H9 (cell line): ENCODE measurements around the gene MORF4L1. TPM values are rescaled to one million over a fixed set of nuclear protein-coding genes. Genes with fewer than 3 reads are reported as not detected.
A peak's percentile ranks its signal among the peaks of the same experiment; 100 is the strongest.

Source experiments
- DNase-seq: peaks from one replicate; pipeline ENCODE4 v3.0.0-alpha.2; 2017
- H2AFZ ChIP-seq: one replicate; pipeline ENCODE4 v1.6.1; 2013; ENCODE audit warnings: mild to moderate bottlenecking, low read length, control low read depth, moderate library complexity
- H2AK5ac ChIP-seq: 2 replicates; pipeline ENCODE4 v1.6.1; 2013; ENCODE audit warnings: low read length, control low read depth, mixed read lengths; ENCODE audit not compliant: insufficient read length
- H2BK120ac ChIP-seq: one replicate; pipeline ENCODE4 v1.6.1; 2013; ENCODE audit warnings: low read depth, mild to moderate bottlenecking, low read length, control low read depth, inconsistent platforms; ENCODE audit not compliant: poor library complexity, severe bottlenecking
- H2BK12ac ChIP-seq: 2 replicates; pipeline ENCODE4 v1.6.1; 2013; ENCODE audit warnings: low read length, control low read depth, mixed read lengths, low read depth; ENCODE audit not compliant: insufficient read length
- H2BK15ac ChIP-seq: 2 replicates; pipeline ENCODE4 v1.6.1; 2013; ENCODE audit warnings: low read depth, low read length, control low read depth
- H2BK20ac ChIP-seq: one replicate; pipeline ENCODE4 v1.6.1; 2013; ENCODE audit warnings: low read depth, mild to moderate bottlenecking, low read length, control low read depth, inconsistent platforms; ENCODE audit not compliant: poor library complexity, severe bottlenecking
- H2BK5ac ChIP-seq: 2 replicates; pipeline ENCODE4 v1.6.1; 2013; ENCODE audit warnings: low read length, control low read depth, mixed read lengths; ENCODE audit not compliant: insufficient read length
- H3K14ac ChIP-seq: 2 replicates; pipeline ENCODE4 v1.6.1; 2013; ENCODE audit warnings: low read length, control low read depth; ENCODE audit not compliant: insufficient read depth
- H3K18ac ChIP-seq: 2 replicates; pipeline ENCODE4 v1.6.1; 2013; ENCODE audit warnings: low read depth, mild to moderate bottlenecking, mixed read lengths, low read length, control low read depth; ENCODE audit not compliant: insufficient read length
- H3K23ac ChIP-seq: 2 replicates; pipeline ENCODE4 v1.6.1; 2013; ENCODE audit warnings: low read length, control low read depth, mixed read lengths, low read depth; ENCODE audit not compliant: insufficient read length
- H3K23me2 ChIP-seq: 2 replicates; pipeline ENCODE4 v1.6.1; 2013; ENCODE audit warnings: low read depth, mild to moderate bottlenecking, mixed read lengths, low read length, control low read depth; ENCODE audit not compliant: insufficient read length, poor library complexity, severe bottlenecking
- H3K27ac ChIP-seq: 2 replicates; pipeline ENCODE4 v1.5.1; 2013; ENCODE audit warnings: low read length, control low read depth, mixed read lengths, low read depth; ENCODE audit not compliant: insufficient read length
- H3K27me3 ChIP-seq: 2 replicates; pipeline ENCODE4 v1.6.1; 2013; ENCODE audit warnings: low read length, control low read depth, inconsistent platforms; ENCODE audit not compliant: insufficient read depth
- H3K4ac ChIP-seq: 2 replicates; pipeline ENCODE4 v1.6.1; 2013; ENCODE audit warnings: low read depth, mild to moderate bottlenecking, control low read depth, inconsistent platforms, low read length, moderate library complexity
- H3K4me1 ChIP-seq: 2 replicates; pipeline ENCODE4 v1.6.1; 2013; ENCODE audit warnings: low read length, control low read depth, inconsistent platforms; ENCODE audit not compliant: insufficient read depth
- H3K4me2 ChIP-seq: 2 replicates; pipeline ENCODE4 v1.6.1; 2013; ENCODE audit warnings: low read length, control low read depth, mixed read lengths; ENCODE audit not compliant: insufficient read length, insufficient read depth
- H3K56ac ChIP-seq: 2 replicates; pipeline ENCODE4 v1.6.1; 2013; ENCODE audit warnings: low read depth, mild to moderate bottlenecking, mixed read lengths, low read length, control low read depth; ENCODE audit not compliant: insufficient read length
- H3K79me1 ChIP-seq: 2 replicates; pipeline ENCODE4 v1.6.1; 2013; ENCODE audit warnings: low read depth, mild to moderate bottlenecking, moderate library complexity, low read length, control low read depth, inconsistent platforms; ENCODE audit not compliant: insufficient read depth, poor library complexity, severe bottlenecking
- H3K79me2 ChIP-seq: 2 replicates; pipeline ENCODE4 v1.6.1; 2013; ENCODE audit warnings: low read length, control low read depth, inconsistent platforms; ENCODE audit not compliant: insufficient read depth
- H3K9ac ChIP-seq: 2 replicates; pipeline ENCODE4 v1.6.1; 2013; ENCODE audit warnings: low read length, control low read depth, mixed read lengths; ENCODE audit not compliant: insufficient read length; ENCODE audit errors: extremely low read depth
- H3K9me3 ChIP-seq: one replicate; pipeline ENCODE4 v1.6.1; 2013; ENCODE audit warnings: low read depth, low read length, inconsistent platforms; ENCODE audit not compliant: control insufficient read depth
- H3T11ph ChIP-seq: one replicate; pipeline ENCODE4 v1.6.1; 2013; ENCODE audit warnings: mild to moderate bottlenecking, low read length, control low read depth, inconsistent platforms
- H4K20me1 ChIP-seq: one replicate; pipeline ENCODE4 v1.6.1; 2013; ENCODE audit not compliant: control insufficient read depth, insufficient read length, insufficient read depth
- H4K5ac ChIP-seq: 2 replicates; pipeline ENCODE4 v1.6.1; 2013; ENCODE audit warnings: low read depth, mild to moderate bottlenecking, mixed read lengths, low read length, control low read depth; ENCODE audit not compliant: insufficient read length
- H4K8ac ChIP-seq: replicated peaks from 2 replicates; pipeline ENCODE4 v1.6.1; 2013; ENCODE audit warnings: low read length, control low read depth, mixed read lengths, low read depth; ENCODE audit not compliant: insufficient read length
- H4K91ac ChIP-seq: 2 replicates; pipeline ENCODE4 v1.6.1; 2013; ENCODE audit warnings: low read depth, mild to moderate bottlenecking, moderate library complexity, mixed read lengths, low read length, control low read depth; ENCODE audit not compliant: insufficient read length
- H3K27ac Mint-ChIP-seq, 3 experiments: 2 replicates in 2 of 3; 3 replicates in 1 of 3; pipeline ENCODE4 v1.8.0; 2020 to 2021; ENCODE audit warnings: mixed read lengths in 3 of 3, mild to moderate bottlenecking in 1 of 3, moderate library complexity in 1 of 3
- H3K27me3 Mint-ChIP-seq: 2 replicates; pipeline ENCODE4 v1.8.0; 2021; ENCODE audit warnings: low read depth, mild to moderate bottlenecking, moderate library complexity, mixed read lengths
- H3K36me3 Mint-ChIP-seq, 3 experiments: 2 replicates in 2 of 3; 3 replicates in 1 of 3; pipeline ENCODE4 v1.8.0; 2020 to 2021; ENCODE audit warnings: low read depth in 3 of 3, mixed read lengths in 3 of 3; ENCODE audit not compliant: insufficient read depth in 1 of 3
- H3K4me1 Mint-ChIP-seq, 2 experiments: 2 replicates each; pipeline ENCODE4 v1.8.0; 2020; ENCODE audit warnings: mixed read lengths in 2 of 2
- H3K4me3 Mint-ChIP-seq, 2 experiments: 2 replicates in 1 of 2; 3 replicates in 1 of 2; pipeline ENCODE4 v1.8.0; 2020 to 2021; ENCODE audit warnings: mild to moderate bottlenecking in 2 of 2, mixed read lengths in 2 of 2, moderate library complexity in 1 of 2
- H3K9me3 Mint-ChIP-seq, 2 experiments: 2 replicates in 1 of 2; 3 replicates in 1 of 2; pipeline ENCODE4 v1.8.0; 2020; ENCODE audit warnings: mild to moderate bottlenecking in 2 of 2, mixed read lengths in 2 of 2, moderate library complexity in 1 of 2
- whole genome bisulfite sequencing: extraction: QIAGEN DNeasy Blood & Tissue Kit; methylation state at CpG from one replicate; pipeline ENCODE4 v1.1.7; 2013; ENCODE audit warnings: missing lambda C conversion rate, low lambda C conversion rate, mixed read lengths; ENCODE audit not compliant: insufficient read length; ENCODE audit errors: extremely low coverage; 5-methylcytosine and 5-hydroxymethylcytosine counted together
- total RNA-seq: library from RNA; stranded (reverse); gene quantifications from 2 replicates; pipeline ENCODE4 v1.2.1, GENCODE V29; 2021
- TF ChIP-seq, protein P1 (sequence below): fragments of 200-600 bp; sonication (generic); conservative IDR thresholded peaks from 3 replicates; pipeline ENCODE4 v1.8.0; 2021; ENCODE audit warnings: antibody characterized with exemption, mild to moderate bottlenecking

MORF4L1 gene
- total RNA-seq, 1 experiment from 2014 or later = 544 TPM

DNA sequence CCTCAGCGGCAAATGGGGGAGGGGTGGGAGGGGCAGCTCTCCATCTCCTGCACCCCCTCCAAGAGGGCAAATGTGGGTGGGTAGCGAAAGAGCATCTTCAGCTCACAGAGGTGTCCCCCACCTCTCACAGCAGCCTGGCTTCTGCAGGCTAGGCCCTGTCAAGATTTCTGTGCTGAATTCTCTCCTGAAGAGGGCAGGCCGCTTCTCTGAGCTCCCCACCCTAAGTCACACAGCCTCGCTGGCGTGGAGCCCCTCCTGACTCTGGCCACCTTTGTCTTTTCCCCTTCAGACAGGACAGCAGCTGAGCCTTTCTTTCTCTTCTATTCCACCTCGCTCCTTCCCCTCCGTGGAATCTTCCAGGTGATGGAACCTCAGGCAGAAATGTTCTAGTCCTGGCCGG, 35.1 kb upstream of the MORF4L1 start:
- Histone ChIP-seq H2AFZ (no peak overlapping the region), H4K91ac (no peak overlapping the region), H3T11ph (no peak overlapping the region), H2BK15ac (no peak overlapping the region), H3K56ac (no peak overlapping the region), H3K18ac (no peak overlapping the region), H4K8ac (no peak overlapping the region), H2AK5ac (no peak overlapping the region), H3K4me1 (no peaks in the 10 kb centered on the region), H3K14ac (no peak overlapping the region), H3K4me2 (no peak overlapping the region), H3K27ac (no peak overlapping the region), H3K9ac (no peak overlapping the region), H4K20me1 (no peaks in the 10 kb centered on the region), H2BK20ac (no peak overlapping the region), H2BK12ac (no peak overlapping the region), H4K5ac (no peak overlapping the region), H3K23ac (no peak overlapping the region), H2BK5ac (no peak overlapping the region), H3K23me2 (no peaks in the 10 kb centered on the region), H3K4ac (no peak overlapping the region), H3K79me2 (no peaks in the 10 kb centered on the region), H3K9me3 (no peaks in the 10 kb centered on the region), H3K27me3 (no peaks in the 10 kb centered on the region), H2BK120ac (no peak overlapping the region), H3K79me1 (no peaks in the 10 kb centered on the region)
- Mint-ChIP-seq H3K27me3 (no peaks in the 10 kb centered on the region), H3K9me3 (no peaks in the 10 kb centered on the region), H3K4me1 (peaks cover 2 to 7% of the 10 kb centered on the region in 2 experiments; a peak in 3 of 4 replicates), H3K4me3 (no peak overlapping the region), H3K36me3 (no peaks in the 10 kb centered on the region), H3K27ac (0 out of 7 replicates have a peak overlapping the region, but pooled peaks of 1 of the 3 experiments have one; percentile 33)
- TF ChIP-seq, protein P1, sequence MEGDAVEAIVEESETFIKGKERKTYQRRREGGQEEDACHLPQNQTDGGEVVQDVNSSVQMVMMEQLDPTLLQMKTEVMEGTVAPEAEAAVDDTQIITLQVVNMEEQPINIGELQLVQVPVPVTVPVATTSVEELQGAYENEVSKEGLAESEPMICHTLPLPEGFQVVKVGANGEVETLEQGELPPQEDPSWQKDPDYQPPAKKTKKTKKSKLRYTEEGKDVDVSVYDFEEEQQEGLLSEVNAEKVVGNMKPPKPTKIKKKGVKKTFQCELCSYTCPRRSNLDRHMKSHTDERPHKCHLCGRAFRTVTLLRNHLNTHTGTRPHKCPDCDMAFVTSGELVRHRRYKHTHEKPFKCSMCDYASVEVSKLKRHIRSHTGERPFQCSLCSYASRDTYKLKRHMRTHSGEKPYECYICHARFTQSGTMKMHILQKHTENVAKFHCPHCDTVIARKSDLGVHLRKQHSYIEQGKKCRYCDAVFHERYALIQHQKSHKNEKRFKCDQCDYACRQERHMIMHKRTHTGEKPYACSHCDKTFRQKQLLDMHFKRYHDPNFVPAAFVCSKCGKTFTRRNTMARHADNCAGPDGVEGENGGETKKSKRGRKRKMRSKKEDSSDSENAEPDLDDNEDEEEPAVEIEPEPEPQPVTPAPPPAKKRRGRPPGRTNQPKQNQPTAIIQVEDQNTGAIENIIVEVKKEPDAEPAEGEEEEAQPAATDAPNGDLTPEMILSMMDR = peak; percentile 46; the same call in 2 of the 3 replicates
- no CpG with 5 or more reads among the region's 8 CpGs for WGBS
- peak; percentile 57 for DNase-seq
